Measurements from ENCODE around the gene MICU1. TPM values are rescaled to one million over a fixed set of nuclear protein-coding genes. Genes with fewer than 3 reads are reported as not detected.

MICU1 gene
- total and polyA plus RNA-seq, 2 of the 13 experiments (the other 11 are each of a cell fraction or from before 2014, with no cell fraction given): 32.5 to 56.1 TPM

DNA sequence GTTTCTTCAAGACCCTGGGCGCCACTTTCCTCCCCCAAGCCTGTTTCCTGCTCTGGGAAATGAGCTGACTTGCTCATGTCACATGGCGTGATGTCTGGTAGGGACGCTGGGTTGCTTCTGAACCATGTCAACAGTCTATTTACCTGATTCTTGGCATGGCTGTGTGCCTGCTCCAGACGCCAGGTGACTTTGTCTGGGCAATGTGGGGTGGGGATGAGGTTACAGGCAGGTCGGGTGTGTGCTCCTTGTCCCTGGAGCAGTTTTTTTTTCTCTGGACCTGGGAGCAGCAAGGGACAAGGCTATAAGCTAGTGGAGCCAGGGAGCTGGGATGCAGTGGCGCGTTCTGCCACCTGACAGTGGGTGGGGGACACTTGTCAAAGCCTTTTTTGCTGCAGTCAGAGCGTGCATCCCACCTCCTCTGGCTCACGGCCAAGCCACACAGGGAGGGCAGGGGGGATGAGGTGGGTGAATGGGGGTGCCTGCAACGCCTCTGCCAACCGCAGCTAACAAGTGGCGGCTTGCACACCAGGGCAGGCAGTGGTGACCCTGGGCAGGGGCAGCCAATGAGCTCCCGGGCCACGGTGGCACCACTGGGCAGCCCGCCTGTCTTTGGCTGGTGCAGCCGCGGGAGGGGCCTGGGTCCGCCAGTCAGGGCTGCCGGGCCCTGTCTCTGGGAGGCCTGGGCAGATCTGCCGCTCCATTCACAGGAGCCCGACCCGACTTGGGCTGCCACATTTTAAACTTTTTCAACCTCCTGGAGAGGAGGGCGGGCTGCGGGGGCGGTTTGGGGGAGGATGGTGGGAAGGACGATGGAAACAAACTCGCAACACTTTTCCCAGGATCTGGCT, 294.1 kb downstream of the MICU1 start (continued):
- TF ChIP-seq ZNF703 (CRISPR knock-in tag; IDR thresholded peaks at IDR 0.05; ENCODE audit: borderline replicate concordance): no peak
- TF ChIP-seq ZKSCAN5 (CRISPR knock-in tag; IDR thresholded peaks at IDR 0.05): no peak
- TF ChIP-seq ZNF143 (CRISPR knock-in tag; IDR thresholded peaks at IDR 0.05): no peak
- no peak for TF ChIP-seq ZNF441 (CRISPR knock-in tag; IDR thresholded peaks at IDR 0.05; ENCODE audit: borderline replicate concordance)
- no peak for TF ChIP-seq MYNN (CRISPR knock-in tag; IDR thresholded peaks at IDR 0.05; ENCODE audit: low read depth)
- TF ChIP-seq, protein P1, sequence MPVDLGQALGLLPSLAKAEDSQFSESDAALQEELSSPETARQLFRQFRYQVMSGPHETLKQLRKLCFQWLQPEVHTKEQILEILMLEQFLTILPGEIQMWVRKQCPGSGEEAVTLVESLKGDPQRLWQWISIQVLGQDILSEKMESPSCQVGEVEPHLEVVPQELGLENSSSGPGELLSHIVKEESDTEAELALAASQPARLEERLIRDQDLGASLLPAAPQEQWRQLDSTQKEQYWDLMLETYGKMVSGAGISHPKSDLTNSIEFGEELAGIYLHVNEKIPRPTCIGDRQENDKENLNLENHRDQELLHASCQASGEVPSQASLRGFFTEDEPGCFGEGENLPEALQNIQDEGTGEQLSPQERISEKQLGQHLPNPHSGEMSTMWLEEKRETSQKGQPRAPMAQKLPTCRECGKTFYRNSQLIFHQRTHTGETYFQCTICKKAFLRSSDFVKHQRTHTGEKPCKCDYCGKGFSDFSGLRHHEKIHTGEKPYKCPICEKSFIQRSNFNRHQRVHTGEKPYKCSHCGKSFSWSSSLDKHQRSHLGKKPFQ (CRISPR knock-in tag; IDR thresholded peaks at IDR 0.05; ENCODE audit: insufficient replicate concordance): peak; percentile 83
- no peak for TF ChIP-seq HCFC1 (IDR thresholded peaks at IDR 0.05; ENCODE audit: low read depth, low read length)
- TF ChIP-seq ESRRA (CRISPR knock-in tag; IDR thresholded peaks at IDR 0.05; ENCODE audit: low read depth): 0 out of 2 replicates have a peak, but pooled peaks have one; percentile 57
- peak; percentile 58 for TF ChIP-seq TBX3 (IDR thresholded peaks at IDR 0.05; ENCODE audit: borderline replicate concordance)
- TF ChIP-seq MED1 (CRISPR knock-in tag; IDR thresholded peaks at IDR 0.05): peak; percentile 53
- TF ChIP-seq ZNF777 (CRISPR knock-in tag; IDR thresholded peaks at IDR 0.05): no peak
- TF ChIP-seq SMAD3 (CRISPR knock-in tag; IDR thresholded peaks at IDR 0.05): peak; percentile 65; the same call in 1 of the 2 replicates
- TF ChIP-seq HNF4G (IDR thresholded peaks at IDR 0.05; ENCODE audit: borderline replicate concordance, low read depth, low read length): no peak
- no peak for TF ChIP-seq HNF4G (CRISPR knock-in tag; IDR thresholded peaks at IDR 0.05; ENCODE audit: borderline replicate concordance, low read depth)
- TF ChIP-seq AKAP8 (CRISPR knock-in tag; IDR thresholded peaks at IDR 0.05): peak; percentile 81; the same call in 1 of the 2 replicates
- TF ChIP-seq KMT2B (CRISPR knock-in tag; IDR thresholded peaks at IDR 0.05): no peak
- no peak for TF ChIP-seq MEIS2 (CRISPR knock-in tag; IDR thresholded peaks at IDR 0.05)
- TF ChIP-seq ZNF318 (CRISPR knock-in tag; IDR thresholded peaks at IDR 0.05): peak; percentile 47; the same call in 1 of the 2 replicates
- no peak for TF ChIP-seq DNMT3B (CRISPR knock-in tag; conservative IDR thresholded peaks at IDR 0.05)

Measured in HepG2 (cell line).